HTERT RPE-1 (cell line): ENCODE results near the gene CAMTA1.

Experiments used
- in situ Hi-C: fragments of 300-500 bp; cut with MboI; formaldehyde crosslinking; loops from 4 replicates; pipeline ENCODE4 v1.14.3; 2020; ENCODE audit warnings: low sequenced_read_pairs

The CAMTA1 gene

GRCh38 chr1:6999826-7000225, 214.6 kb downstream of the CAMTA1 start:
- in situ Hi-C loops = no loop called here

- in situ Hi-C loops = no loop called here
Observed at GRCh38 chr1:7000720-7001119, 215.5 kb downstream of the CAMTA1 start.

GRCh38 chr1:7002728-7003127, 217.5 kb downstream of the CAMTA1 start:
- in situ Hi-C loops = no loop called here

- in situ Hi-C loops = no loop called here
Observed at GRCh38 chr1:7003676-7004075, 218.4 kb downstream of the CAMTA1 start.

- in situ Hi-C loops = no loop called here
Observed at GRCh38 chr1:7004181-7004580, 218.9 kb downstream of the CAMTA1 start.

GRCh38 chr1:7005762-7006161, 220.5 kb downstream of the CAMTA1 start:
- in situ Hi-C loops = no loop called here

GRCh38 chr1:7006996-7007871, 222.0 kb downstream of the CAMTA1 start:
- in situ Hi-C loops = no loop called here

- in situ Hi-C loops = no loop called here
Observed at GRCh38 chr1:7007902-7008301, 222.6 kb downstream of the CAMTA1 start.

GRCh38 chr1:7008331-7008730, 223.1 kb downstream of the CAMTA1 start:
- in situ Hi-C loops = no loop called here

- in situ Hi-C loops = no loop called here
Observed at GRCh38 chr1:7008975-7009740, 223.9 kb downstream of the CAMTA1 start.

GRCh38 chr1:7009741-7010525, 224.7 kb downstream of the CAMTA1 start:
- in situ Hi-C loops = no loop called here

GRCh38 chr1:7010534-7011200, 225.4 kb downstream of the CAMTA1 start:
- in situ Hi-C loops = no loop called here

- in situ Hi-C loops = no loop called here
Observed at GRCh38 chr1:7011826-7012225, 226.6 kb downstream of the CAMTA1 start.

- in situ Hi-C loops = no loop called here
Observed at GRCh38 chr1:7012461-7012924, 227.2 kb downstream of the CAMTA1 start.

- in situ Hi-C loops = no loop called here
Observed at GRCh38 chr1:7013833-7014639, 228.8 kb downstream of the CAMTA1 start.

GRCh38 chr1:7014640-7014930, 229.3 kb downstream of the CAMTA1 start:
- in situ Hi-C loops = no loop called here

- in situ Hi-C loops = no loop called here
Observed at GRCh38 chr1:7015022-7015421, 229.8 kb downstream of the CAMTA1 start.

- in situ Hi-C loops = no loop called here
Observed at GRCh38 chr1:7018351-7018750, 233.1 kb downstream of the CAMTA1 start.

GRCh38 chr1:7018826-7019225, 233.6 kb downstream of the CAMTA1 start:
- in situ Hi-C loops = no loop called here

- in situ Hi-C loops = no loop called here
Observed at GRCh38 chr1:7019510-7019909, 234.3 kb downstream of the CAMTA1 start.
